Panc1 (cell line): Measurements from ENCODE around the gene TMEM100.

Source experiments
- POLR2AphosphoS5 ChIP-seq: IDR thresholded peaks from 2 replicates; pipeline ENCODE4 v1.6.1; 2012; ENCODE audit warnings: mild to moderate bottlenecking, low read depth, low read length, moderate library complexity
- TF ChIP-seq, protein P1 (sequence below): fragments of 450-650 bp; IDR thresholded peaks from 2 replicates; pipeline ENCODE4 v1.5.1; 2017; ENCODE audit warnings: mild to moderate bottlenecking

DNA sequence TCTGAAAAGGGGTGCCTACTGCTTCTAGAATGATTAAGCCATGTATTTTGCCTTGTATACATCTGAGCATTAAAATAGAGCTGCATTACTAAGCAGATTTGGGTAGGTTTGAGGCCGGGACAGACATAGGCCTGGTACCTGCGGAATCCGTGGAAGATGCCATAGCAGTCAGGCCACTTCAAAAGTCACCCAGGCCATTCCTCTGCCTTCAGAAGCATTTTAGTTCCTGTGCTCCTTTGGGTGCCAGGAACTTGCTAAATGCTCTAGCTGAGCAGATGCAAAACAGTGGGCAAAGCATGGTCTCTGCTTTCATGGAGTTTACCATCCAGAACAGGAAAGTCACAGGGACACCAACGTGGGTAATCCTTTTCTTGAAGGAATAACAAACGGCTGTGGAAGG lies 5.7 kb upstream of the TMEM100 start:
- TF ChIP-seq POLR2AphosphoS5, result no peak
- TF ChIP-seq, protein P1, sequence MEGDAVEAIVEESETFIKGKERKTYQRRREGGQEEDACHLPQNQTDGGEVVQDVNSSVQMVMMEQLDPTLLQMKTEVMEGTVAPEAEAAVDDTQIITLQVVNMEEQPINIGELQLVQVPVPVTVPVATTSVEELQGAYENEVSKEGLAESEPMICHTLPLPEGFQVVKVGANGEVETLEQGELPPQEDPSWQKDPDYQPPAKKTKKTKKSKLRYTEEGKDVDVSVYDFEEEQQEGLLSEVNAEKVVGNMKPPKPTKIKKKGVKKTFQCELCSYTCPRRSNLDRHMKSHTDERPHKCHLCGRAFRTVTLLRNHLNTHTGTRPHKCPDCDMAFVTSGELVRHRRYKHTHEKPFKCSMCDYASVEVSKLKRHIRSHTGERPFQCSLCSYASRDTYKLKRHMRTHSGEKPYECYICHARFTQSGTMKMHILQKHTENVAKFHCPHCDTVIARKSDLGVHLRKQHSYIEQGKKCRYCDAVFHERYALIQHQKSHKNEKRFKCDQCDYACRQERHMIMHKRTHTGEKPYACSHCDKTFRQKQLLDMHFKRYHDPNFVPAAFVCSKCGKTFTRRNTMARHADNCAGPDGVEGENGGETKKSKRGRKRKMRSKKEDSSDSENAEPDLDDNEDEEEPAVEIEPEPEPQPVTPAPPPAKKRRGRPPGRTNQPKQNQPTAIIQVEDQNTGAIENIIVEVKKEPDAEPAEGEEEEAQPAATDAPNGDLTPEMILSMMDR, result no peak
